Right atrium auricular region (tissue), 2 donors: ENCODE measurements around the gene CUX1. TPM values are rescaled to one million over a fixed set of nuclear protein-coding genes. Genes with fewer than 3 reads are reported as not detected.

ENCODE experiments used
- DNase-seq: peaks from one replicate; pipeline ENCODE4 v3.0.0-alpha.2; 2019; ENCODE audit warnings: low spot score
- H3K27ac ChIP-seq, 2 donors: fragments of 200-600 bp; sonication (generic); 1 replicate in 1 of 2; 2 replicates in 1 of 2; pipeline ENCODE4 v1.5.1; 2016 to 2019
- H3K27me3 ChIP-seq, 2 donors: fragments of 200-600 bp; sonication (generic); one replicate each; pipeline versions ENCODE4 v1.5.1 to v1.6.0; 2017 to 2019
- H3K36me3 ChIP-seq: fragments of 200-600 bp; sonication (generic); one replicate; pipeline ENCODE4 v1.5.1; 2016
- H3K4me1 ChIP-seq, 2 donors: fragments of 200-600 bp; sonication (generic); one replicate each; pipeline versions ENCODE4 v1.5.1 to v1.6.0; 2017 to 2019
- H3K4me3 ChIP-seq, 2 donors: fragments of 200-600 bp; sonication (generic); 1 replicate in 1 of 2; 2 replicates in 1 of 2; pipeline ENCODE4 v1.5.1; 2017 to 2019; ENCODE audit warnings: mild to moderate bottlenecking in 1 of 2, moderate library complexity in 1 of 2
- H3K9me3 ChIP-seq, 2 donors: fragments of 200-600 bp; sonication (generic); one replicate each; pipeline ENCODE4 v1.5.1; 2019
- CTCF ChIP-seq, 2 donors: fragments of 200-600 bp; sonication (generic); IDR thresholded peaks; one replicate each; pipeline ENCODE4 v1.5.1; 2019; ENCODE audit warnings: antibody characterized with exemption in 2 of 2
- total RNA-seq, 2 donors: library from RNA; depleted of rRNA; stranded (reverse); fragments of >200 nt; gene quantifications; one replicate each; pipeline ENCODE4 v1.1.0, GENCODE V29; 2016

CUX1 gene
- total RNA-seq, 2 donors from 2014 or later, result 71.1 to 94.4 TPM

GRCh38 chr7:102236592-102237287 lies 419.3 kb downstream of the CUX1 start:
- peak; percentile 52 to 87 for TF ChIP-seq CTCF (IDR thresholded peaks at IDR 0.05)
- Histone ChIP-seq H3K27ac (no peak overlapping the region), H3K4me1 (no peaks in the 10 kb centered on the region), H3K27me3 (no peaks in the 10 kb centered on the region), H3K4me3 (no peak overlapping the region), H3K36me3 (peaks cover 45% of the 10 kb centered on the region), H3K9me3 (no peaks in the 10 kb centered on the region)
- peak; percentile 73 for DNase-seq

GRCh38 chr7:102239206-102239820 lies 421.9 kb downstream of the CUX1 start:
- H3K36me3 ChIP-seq, result peaks cover 44% of the 10 kb centered on the region
- H3K4me3 ChIP-seq, result no peak overlapping the region
- no peaks in the 10 kb centered on the region for H3K9me3 ChIP-seq
- DNase-seq, result no peak
- no peaks in the 10 kb centered on the region for H3K27me3 ChIP-seq
- TF ChIP-seq CTCF (IDR thresholded peaks at IDR 0.05), result no peak
- no peaks in the 10 kb centered on the region for H3K4me1 ChIP-seq
- H3K27ac ChIP-seq, result no peak overlapping the region

- no peak for TF ChIP-seq CTCF (IDR thresholded peaks at IDR 0.05)
- Histone ChIP-seq H3K4me1 (no peaks in the 10 kb centered on the region), H3K9me3 (no peaks in the 10 kb centered on the region), H3K36me3 (peaks cover 36% of the 10 kb centered on the region), H3K27me3 (no peaks in the 10 kb centered on the region), H3K27ac (no peak overlapping the region), H3K4me3 (no peak overlapping the region)
- DNase-seq, result no peak
Observed at GRCh38 chr7:102241431-102241830, 424.0 kb downstream of the CUX1 start.

GRCh38 chr7:102244601-102245000 lies 427.2 kb downstream of the CUX1 start:
- peaks cover 30% of the 10 kb centered on the region for H3K36me3 ChIP-seq

GRCh38 chr7:102248081-102248455 lies 430.6 kb downstream of the CUX1 start:
- Histone ChIP-seq H3K9me3 (no peaks in the 10 kb centered on the region), H3K27ac (no peak overlapping the region), H3K36me3 (peaks cover 17% of the 10 kb centered on the region), H3K4me1 (no peaks in the 10 kb centered on the region), H3K4me3 (no peak overlapping the region), H3K27me3 (no peaks in the 10 kb centered on the region)
- TF ChIP-seq CTCF (IDR thresholded peaks at IDR 0.05), result no peak
- no peak for DNase-seq

More at GRCh38 chr7:102244601-102245000, 427.2 kb downstream of the CUX1 start:
- no peak for TF ChIP-seq CTCF (IDR thresholded peaks at IDR 0.05)
- no peak overlapping the region for H3K4me3 ChIP-seq
- H3K27ac ChIP-seq, result no peak overlapping the region
- H3K4me1 ChIP-seq, result no peaks in the 10 kb centered on the region
- no peak for DNase-seq
- H3K27me3 ChIP-seq, result no peaks in the 10 kb centered on the region
- H3K9me3 ChIP-seq, result no peaks in the 10 kb centered on the region
